GM18519 (cell line): ENCODE results near the gene TRIM7.

Experiments
- ATAC-seq: cut with Tn5 transposase; IDR thresholded peaks from one replicate; pipeline ENCODE4 v1.9.1; 2021; ENCODE audit warnings: mild to moderate bottlenecking, moderate library complexity; ENCODE audit not compliant: unreplicated experiment, low FRiP score

The TRIM7 gene

DNA sequence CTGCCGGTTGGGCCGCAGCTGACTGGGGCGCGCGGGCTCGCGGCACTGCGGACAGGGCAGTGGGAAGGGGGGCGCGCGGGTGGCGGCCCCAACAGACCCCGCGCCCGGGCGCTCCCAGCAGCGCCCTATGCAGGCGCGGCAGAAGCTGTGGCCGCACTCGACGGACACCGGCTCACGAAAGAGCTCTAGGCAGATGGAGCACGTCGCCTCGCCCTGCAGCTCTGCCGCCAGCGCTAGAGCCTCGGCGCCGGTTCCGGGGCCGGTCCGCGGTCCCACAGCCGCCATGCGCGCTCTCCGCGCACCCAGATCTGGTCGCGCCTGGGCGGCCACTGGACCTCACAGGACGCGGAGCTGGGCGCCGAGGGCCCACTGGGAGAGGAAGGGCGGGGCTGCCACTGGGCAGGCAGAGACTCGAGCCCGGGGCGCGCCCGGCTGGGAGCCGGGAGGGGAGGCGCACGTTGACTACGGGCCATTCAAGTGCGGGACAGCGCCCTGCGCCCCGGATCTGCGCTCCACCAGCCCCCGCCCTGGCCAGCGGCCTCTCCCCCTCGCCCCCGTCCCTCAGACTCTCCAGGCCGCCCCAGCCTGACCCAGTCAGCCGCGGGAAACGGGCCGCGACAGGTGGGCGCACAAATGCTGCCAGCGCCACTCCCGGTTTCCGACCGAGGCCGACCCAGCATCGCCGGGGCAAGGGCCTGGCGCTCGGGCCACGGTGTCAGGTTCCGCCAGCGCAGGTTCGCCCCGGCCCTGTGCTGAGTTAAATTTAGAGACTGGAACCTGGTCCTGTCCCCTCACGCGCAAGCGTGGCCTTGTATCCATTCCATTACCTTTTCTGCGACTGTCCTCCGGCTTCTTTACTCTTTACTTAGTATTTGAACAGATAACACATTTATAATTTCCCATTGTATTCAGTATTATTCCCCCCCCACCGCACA lies at the start of gene TRIM7:
TRIM7 (minus strand) TSS at position 371 of the 935 bp plus-strand sequence; CDS start at position 285, 86 bp downstream.
- no peak for ATAC-seq

DNA sequence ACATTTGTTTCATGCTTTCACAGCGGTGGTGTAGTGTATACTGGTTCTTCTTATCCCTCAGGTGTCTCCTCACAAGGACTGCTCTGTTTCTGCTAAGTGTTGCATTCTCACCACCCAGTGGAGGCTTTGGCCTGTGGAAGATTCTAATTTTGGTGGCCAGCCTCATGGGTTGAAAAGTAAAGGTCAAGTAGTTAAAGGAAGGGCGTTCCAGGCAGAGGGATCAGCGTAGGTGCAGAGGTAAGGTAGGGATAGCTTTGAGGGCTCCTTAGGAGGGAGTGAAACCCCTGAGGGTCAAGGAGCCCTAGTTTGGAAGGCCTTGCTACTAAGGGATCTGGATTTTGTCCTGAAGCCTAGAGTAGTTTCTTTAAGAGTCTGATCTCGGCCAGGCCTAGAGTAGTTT lies 43.3 kb upstream of the TRIM7 start:
- ATAC-seq: no peak

DNA sequence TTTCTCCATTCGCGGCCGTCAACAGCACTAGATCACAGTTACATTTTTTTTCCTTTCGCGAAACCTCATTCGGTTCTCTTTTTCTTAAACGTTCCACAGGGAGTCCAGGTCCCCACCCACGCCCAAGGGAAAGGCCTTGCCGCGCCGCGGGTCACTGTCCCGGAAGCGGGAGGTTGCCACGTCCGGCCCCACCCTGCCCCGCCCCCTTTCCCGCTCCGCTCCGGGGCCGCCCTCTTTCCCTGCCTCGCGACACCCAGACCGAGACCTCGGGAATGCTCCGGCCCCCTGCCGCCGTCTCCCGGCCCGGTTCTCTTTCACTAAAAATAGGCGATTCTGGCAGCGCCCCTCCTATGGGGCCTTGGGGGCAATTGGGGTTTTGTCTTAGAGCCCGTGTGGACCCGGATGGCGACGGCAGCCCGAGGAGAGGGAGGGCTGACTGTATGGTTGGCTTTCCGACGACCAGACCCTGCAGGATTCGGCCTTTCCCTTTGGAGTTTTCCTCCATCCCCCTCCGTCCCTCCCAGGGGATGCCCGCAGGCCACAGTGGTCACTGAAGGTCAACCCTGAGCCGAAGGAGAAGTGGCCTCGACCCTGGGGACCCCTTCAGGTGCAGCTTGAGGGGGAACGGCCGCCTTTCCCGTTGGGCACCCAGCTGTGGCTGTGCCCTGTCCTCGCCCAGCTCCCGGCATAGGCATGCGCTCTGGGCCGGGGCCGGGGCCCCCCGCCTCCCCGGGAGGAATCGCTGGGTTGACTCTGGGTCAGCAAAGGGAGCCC lies 41.5 kb upstream of the TRIM7 start:
- no peak for ATAC-seq

DNA sequence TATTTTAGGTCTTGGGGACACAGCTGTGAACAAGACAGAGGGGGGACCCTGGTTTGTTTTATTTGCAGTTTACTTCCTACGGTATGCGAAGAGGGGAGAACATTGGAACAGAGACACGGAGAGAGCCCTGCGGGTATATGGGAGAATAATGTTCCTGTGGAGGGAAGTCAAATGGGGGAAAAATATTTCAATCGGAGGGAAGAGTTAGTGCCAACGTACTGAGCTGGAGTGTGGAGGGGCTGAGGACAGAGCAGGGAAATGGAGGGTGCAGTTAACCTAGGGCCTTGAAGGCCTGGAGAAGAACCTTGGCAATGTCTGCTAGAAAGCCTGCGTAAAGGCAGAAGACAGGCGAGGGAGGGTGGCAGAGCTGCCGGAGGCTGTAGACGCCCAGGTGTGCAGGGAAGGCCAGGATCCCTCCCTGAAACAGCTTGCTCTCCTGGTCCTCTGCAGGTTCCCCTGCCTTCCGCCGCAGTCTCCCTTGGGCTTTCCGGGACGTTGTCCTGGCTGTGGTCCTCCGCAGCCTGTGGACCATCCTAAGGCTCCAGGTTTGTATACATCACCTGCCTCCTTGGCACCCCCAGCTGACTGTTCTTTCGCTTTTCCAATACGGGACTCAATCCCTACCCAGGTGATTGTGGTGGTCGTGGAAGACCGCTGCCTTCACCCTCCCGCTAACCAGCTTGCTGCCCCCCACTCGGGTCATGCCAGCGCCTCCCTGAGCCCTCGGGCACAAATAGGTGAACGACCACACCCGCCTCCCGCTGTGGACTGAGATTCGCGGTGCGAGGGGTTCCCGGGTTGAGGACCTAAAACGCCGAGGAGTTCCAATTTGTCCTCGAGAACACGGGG lies 40.7 kb upstream of the TRIM7 start:
- ATAC-seq: no peak

DNA sequence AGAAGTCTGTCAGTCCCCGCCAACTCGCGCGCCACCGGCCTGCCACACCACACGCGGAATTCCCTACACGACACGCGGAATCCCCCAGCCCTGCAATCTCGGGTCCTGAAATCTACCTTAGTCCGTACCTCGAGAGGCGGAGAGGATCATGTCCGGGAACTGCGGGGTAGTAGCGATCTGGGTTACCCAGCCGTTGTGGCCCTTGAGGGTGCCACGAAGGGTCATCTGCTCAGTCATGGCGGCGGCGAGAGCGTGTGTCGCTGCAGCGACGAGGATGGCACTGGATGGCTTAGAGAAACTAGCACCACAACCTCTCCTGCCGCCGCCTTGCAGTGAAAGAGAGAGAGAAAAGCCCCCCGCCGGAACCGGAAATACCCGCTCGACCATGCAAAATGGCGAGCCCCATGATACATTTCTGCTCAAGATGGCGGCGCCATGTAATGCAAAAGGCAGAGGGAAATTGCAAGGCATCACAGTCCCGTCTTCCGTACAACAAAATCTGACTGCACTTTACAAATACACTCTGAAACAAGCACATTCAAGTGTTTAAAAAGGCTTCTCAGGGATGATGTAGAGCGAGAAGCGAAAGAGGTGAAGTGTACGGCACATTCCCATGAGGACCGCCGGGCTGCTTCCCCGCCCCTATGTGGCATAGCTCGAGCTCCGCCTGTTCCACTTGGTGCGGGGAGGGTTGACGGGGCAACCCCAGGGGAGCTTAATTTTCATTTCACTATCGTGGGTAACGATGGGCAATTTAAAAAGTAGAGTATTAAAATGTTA lies 38.8 kb upstream of the TRIM7 start, which contains the start of gene RACK1:
RACK1 (minus strand) TSS at position 343 of the 780 bp plus-strand sequence; CDS start at position 237, 106 bp downstream.
- ATAC-seq: peak; percentile 44

DNA sequence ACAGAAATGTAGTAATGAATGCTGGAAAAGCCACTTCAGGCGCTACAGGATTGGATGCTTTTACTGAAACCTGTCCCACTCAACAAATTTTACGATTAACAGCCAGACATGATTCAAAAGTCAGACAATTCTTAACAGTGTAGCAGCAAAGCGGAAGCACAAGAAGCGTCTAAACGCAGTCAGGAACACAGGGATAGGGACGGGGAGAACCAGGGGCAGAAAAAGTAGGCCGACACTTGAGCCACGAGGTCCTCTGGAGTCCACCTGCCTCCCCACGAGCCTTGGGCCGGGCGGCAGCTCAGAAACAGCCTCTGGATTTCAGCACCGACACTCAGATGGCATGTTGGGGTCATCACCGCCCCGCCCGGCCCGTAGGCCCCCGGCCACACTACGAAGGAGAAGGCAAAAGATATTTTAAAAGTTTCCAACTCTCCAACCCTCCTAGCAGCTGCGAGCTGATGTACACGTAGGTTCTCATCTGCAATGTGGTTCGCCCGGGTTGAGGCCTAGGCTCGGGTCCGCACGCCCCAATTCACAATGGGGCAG lies 38.1 kb upstream of the TRIM7 start:
- ATAC-seq: no peak

DNA sequence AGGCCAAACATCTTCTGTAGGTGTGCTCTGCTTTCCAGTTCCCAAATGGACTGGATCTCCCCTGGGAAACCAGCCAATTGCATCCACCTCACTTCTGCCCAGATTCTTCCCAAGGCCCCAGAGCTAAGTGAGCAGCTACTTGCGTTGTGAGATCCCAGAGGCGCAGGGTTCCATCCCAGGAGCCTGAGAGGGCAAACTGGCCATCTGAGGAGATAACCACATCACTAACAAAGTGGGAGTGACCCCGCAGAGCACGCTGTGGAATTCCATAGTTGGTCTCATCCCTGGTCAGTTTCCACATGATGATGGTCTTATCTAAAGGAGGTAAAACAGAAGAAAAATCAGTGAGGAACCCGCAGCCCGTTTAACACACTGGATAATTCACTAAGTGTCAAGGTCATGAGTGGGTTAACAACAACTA lies 37.0 kb upstream of the TRIM7 start:
- no peak for ATAC-seq

DNA sequence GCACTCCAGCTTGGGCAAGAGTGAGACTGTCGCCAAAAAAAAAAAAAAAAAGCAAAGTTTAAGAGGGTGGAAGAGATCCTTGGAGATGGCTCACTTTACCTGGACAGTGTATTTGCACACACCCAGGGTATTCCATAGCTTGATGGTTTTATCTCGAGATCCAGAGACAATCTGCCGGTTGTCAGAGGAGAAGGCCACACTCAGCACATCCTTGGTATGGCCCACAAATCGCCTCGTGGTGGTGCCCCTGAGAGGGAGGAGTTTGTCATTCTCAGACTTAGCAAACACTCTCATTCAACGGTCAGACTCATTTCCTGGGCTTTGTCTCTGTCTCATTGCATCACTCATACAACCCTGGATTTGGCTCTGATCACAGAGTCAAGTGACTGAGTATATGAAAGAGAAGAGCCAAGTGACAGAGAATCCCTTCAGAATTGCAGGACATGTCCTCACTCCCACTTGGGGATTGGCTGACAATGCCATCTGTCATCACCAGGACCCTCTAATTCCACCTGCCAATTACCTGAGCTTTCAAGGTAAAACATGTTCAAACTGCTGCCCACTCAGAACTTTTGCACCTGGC lies 36.5 kb upstream of the TRIM7 start:
- ATAC-seq: no peak

DNA sequence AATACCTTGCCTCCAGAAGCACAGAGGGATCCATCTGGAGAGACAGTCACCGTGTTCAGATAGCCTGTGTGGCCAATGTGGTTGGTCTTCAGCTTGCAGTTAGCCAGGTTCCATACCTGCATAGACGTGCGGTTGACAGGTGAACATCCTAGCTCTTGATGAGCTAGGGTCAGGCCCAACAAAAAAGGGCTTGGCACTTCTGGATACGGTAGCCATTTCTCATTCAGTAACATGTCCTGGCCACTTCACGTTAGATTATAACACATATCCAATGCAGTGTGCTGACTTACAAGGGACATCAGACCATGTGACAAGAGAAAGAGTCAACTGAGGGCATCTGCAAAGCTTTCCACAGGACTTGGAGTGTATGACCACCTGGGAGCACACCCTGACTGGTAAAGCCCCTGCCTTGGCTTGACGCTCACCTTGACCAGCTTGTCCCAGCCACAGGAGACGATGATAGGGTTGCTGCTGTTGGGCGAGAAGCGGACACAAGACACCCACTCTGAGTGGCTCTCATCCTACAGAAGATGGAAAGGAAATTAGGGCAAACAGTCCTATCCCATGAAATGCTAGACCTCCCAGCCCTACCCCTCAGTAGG lies 34.2 kb upstream of the TRIM7 start:
- no peak for ATAC-seq

DNA sequence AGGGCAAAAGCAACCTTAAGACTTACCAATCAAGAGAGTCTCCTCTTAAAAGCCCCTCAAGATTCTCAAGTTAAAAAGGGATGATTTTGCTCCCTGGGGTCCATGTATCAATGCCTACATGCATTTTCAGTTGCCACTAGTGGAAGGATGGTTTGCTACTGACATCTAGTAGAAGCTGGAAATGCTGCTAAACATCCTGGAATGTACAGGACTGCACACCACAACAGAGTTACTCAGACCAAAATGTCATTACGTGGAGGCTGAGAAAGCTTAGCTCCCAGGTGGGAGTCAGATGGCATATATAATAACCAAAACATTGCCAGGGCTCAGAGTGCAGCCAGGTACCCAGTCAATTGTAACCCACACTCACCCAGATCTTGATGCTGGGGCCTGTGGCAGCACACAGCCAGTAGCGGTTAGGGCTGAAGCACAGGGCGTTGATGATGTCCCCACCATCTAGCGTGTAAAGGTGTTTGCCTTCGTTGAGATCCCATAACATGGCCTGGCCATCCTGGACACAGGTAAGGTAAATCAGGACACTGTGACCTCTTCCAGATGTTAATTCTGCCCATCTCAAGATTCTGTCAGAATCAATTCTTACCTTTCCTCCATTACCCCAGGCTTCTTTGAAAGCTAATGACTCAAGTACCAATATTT lies 32.9 kb upstream of the TRIM7 start:
- no peak for ATAC-seq

DNA sequence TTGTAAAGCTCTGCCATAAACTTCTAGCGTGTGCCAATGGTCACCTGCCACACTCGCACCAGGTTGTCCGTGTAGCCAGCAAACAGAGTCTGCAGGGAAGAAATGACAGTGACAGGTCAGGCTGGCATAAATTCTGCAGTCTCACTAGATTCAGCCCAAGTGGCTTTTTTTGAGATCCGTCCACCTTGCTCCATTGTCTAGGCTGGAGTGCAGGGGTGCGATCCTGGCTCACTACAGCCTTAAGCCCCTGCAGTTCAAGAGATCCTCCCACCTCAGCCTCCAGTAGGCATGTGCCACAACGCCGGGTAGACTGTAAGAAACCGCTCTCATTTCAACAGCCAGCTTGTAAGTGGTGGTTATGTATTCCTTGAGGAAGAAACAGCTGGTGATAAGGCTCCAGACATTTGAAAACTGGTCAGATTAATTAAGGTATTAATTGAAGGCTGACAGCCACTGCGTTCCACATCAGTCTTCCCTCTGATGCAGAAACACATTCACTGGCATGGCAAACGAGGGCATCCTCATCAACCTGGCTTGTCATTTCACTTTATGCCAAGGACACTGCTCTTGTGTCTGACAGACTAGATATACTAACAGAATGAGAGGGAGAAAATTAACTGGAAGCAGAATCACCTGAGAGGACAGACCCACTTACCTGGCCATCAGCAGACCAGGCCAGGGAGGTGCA lies 32.1 kb upstream of the TRIM7 start:
- no peak for ATAC-seq

DNA sequence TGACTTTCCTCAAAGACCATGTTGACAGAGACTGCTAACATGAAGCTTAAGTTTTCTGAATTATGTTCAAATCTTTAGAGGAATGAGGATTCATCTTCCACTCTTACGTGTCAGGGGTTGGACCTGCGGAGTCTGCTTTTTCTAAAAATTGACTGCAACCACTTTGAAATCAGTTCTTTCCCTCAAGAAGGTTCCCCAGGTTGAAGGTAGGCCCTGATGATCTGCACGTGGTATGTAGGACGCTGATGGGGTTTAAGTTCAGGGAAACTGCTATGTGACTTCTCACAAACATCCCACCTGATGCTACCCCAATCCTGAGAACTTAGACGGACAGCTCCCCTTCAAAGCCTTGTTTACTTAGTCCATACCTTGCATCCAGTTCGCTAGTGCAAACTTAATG lies 31.5 kb upstream of the TRIM7 start:
- ATAC-seq: no peak

DNA sequence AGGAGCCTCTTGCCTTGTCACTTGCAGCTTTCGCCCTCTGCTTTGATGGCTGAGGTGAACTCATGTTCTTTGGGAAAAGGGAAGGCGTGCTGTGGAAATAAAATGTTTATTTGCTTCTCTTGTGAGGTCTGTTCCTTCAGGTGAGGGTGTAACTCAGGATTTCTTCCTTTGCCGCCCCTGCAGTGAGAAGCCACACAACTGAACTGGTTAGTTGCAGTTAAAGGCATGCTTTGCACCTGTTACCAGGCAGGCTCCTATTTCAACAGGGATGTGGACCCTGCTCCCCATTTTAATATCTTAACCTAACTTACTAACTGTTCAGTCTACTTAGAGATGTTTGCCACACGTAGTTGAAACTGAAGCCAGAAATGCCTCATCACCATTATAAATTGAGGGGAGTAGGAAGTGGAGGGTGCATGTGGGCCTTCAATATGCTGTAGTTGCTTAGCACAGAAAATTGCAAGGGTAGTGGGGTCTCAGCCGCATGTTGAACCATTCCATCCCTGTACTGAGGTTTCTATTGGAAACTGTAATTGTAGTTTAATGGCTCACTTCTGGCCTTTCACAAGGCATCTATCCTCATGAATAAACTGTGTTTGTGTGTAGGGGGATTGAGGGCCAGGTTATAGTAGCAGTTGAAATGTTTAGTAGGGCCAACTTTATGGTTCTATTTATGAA lies 30.8 kb upstream of the TRIM7 start:
- no peak for ATAC-seq

DNA sequence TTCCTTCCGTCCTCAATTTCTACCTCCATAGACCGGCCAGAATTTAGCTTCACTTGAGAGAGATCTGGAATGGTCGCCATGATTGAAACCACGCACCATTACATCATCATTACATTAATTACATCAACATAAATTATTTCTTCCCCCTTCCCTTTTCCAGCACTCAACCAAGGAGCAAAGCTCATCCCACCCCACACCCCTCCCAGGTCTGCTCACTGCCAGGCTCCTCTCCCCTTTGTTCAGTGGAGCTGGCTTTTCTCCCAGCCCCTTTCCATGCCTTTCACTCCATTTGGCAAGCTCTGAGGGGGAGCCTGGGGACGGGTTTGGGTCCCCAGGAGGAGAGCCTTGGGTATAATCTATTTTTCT lies 30.3 kb upstream of the TRIM7 start:
- no peak for ATAC-seq

DNA sequence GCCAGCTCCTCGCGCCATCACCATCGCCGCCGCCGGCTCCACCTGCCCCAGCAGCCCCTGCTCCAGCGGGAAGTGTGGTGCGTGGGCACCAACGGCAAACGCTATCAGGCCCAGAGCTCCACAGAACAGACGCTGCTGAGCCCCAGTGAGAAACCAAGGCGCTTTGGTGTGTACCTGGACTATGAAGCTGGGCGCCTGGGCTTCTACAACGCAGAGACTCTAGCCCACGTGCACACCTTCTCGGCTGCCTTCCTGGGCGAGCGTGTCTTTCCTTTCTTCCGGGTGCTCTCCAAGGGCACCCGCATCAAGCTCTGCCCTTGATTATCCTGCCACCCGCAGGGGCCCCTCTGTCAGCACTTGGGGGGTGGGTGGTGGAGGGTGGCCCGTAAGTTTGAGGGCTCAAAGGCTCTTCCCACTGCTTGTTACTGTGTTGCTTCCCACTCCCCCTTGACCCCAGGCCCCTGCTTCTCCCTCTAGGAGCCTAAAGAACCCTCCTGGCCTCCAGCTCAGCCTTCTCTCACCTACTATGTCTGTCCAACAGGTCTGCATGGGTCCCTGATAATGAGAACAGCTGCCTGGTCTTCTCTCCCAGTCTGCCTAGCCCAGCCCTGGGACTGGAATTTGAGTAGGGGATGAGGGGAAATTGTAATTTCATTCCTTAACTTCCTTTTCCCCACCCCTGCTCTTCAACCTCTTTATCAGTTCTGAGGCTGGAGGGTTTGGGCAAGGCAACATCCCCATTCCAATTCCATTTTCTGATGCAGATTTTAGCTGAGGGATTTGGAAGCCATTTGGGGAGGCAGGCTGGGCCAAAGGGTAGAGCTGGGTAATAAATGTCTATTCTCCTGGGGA lies 29.7 kb upstream of the TRIM7 start:
- ATAC-seq: no peak

DNA sequence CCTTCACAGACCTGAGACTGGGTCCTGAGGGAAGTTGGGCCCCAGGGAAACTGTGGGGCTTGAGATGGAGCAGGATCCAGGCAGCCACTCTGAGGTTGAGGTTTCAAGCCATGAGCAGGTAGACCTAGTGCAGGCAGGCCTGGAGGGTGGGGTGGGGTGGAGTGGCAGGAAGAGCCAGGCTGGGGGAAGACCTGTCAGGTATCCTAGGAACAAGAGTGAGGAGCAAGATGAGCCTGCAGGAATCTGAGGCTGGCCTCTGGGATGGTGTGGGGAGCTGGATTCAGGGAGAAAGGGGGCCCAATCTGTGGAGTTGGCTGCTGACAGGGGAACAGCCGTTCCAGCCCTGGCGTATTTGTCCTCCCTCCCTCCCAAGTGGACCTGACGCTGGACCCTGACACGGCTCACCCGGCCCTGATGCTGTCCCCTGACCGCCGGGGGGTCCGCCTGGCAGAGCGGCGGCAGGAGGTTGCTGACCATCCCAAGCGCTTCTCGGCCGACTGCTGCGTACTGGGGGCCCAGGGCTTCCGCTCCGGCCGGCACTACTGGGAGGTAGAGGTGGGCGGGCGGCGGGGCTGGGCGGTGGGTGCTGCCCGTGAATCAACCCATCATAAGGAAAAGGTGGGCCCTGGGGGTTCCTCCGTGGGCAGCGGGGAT lies 28.9 kb upstream of the TRIM7 start:
- ATAC-seq: no peak
